ENCODE data around the gene CFAP119. TPM values are rescaled to one million over a fixed set of nuclear protein-coding genes. Genes with fewer than 3 reads are reported as not detected.
A peak's percentile ranks its signal among the peaks of the same experiment; 100 is the strongest.

Gene CFAP119
- total RNA-seq, 1 donor, result 1.3 TPM

DNA sequence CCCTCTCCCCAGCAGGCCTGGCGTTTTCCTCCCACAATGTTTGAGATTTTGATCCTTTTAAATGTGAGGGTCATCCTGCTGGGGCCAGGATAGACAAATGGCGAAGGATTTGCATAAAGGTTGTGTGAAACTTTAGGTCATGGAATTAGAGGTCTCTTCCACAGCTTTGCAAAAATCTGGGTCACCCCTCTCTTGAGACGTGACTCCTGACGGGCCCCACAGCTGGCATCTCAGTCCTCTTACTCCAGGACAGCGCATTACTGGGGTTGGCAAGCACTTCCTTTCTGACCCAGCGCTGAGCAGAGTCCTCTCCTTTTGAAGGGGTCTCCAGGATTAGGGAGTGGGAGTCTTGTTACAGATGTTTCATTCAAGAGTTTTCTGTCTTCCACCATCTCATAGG lies 17.7 kb upstream of the CFAP119 start:
- no peak for DNase-seq (ENCODE audit: low read depth)
- no peak overlapping the region for H3K4me3 ChIP-seq (ENCODE audit: low read depth, low read length)
- TF ChIP-seq, protein P1, sequence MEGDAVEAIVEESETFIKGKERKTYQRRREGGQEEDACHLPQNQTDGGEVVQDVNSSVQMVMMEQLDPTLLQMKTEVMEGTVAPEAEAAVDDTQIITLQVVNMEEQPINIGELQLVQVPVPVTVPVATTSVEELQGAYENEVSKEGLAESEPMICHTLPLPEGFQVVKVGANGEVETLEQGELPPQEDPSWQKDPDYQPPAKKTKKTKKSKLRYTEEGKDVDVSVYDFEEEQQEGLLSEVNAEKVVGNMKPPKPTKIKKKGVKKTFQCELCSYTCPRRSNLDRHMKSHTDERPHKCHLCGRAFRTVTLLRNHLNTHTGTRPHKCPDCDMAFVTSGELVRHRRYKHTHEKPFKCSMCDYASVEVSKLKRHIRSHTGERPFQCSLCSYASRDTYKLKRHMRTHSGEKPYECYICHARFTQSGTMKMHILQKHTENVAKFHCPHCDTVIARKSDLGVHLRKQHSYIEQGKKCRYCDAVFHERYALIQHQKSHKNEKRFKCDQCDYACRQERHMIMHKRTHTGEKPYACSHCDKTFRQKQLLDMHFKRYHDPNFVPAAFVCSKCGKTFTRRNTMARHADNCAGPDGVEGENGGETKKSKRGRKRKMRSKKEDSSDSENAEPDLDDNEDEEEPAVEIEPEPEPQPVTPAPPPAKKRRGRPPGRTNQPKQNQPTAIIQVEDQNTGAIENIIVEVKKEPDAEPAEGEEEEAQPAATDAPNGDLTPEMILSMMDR (IDR thresholded peaks at IDR 0.05; ENCODE audit: insufficient read depth, low read depth, low read length), result no peak

DNA sequence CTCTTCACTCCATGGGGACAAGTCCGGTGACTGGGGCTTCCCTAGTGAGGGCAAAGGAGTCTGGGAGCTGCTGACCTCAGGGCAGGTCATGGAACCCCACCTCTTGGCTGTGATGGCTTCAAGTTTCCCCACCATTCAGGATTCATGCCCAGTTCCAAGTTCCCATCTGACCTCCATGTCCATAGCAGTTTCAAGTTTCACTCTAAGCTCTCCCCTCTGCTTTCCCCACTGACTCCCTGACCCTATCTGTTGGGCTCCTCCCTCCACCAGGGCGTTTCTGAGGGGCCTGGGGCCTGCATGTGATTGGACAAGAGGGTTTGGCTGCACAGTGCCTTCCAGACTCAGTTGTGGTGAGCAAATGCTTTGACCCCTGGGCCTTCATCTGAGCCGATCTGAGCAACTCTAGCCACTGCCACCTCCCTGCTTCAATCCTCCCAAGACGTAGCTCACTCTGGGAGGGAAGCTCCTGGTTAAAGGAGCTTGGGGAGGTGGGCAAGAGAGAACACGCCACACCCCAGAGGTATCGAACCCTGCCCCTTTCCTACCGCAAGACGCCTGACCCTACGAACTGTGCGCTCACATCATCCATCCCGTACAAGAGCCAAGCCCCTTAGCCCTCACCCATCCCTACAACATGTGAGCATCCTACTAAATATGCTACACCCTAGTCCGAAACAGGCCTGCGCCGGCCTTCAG lies 16.8 kb upstream of the CFAP119 start:
- TF ChIP-seq, protein P1 (IDR thresholded peaks at IDR 0.05; ENCODE audit: insufficient read depth, low read depth, low read length), result no peak
- no peak overlapping the region for H3K4me3 ChIP-seq (ENCODE audit: low read depth, low read length)
- peak; percentile 77 for DNase-seq (ENCODE audit: low read depth)

DNA sequence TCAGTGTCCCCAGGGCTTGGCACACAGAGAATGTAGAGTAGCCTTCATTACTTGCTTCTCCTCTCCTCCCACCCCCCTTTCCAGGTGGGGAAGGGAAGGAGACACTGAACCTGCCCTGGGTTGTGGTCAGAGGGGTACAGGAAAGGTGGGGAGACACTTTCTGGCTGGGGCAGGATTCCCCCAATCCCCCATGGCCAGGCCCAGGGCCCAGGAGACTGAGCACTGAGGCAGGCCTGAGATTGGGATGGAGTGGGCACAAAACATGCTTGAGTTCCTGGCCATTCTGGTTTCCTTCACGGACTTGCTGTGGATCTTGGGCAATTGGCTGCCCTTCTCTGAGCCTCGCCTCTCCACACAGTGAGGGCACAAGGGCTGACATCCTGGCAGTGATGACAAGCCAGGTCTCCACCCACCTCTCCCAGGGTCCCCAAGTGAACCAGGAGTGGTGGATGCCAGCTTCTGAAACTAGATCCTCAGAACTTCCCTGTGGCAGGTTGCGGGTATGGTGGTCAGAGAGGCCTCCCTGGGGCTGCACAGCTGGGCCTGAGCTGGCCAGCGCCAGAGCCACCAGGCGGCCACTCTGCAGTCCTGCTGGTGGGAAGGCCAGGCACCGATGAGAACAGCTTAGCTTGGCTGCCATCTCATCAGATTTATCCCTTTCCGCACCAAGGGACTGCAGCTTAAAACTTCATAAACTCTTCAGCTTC lies 15.9 kb upstream of the CFAP119 start:
- no peak for DNase-seq (ENCODE audit: low read depth)
- TF ChIP-seq, protein P1 (IDR thresholded peaks at IDR 0.05; ENCODE audit: insufficient read depth, low read depth, low read length), result no peak
- no peak overlapping the region for H3K4me3 ChIP-seq (ENCODE audit: low read depth, low read length)

DNA sequence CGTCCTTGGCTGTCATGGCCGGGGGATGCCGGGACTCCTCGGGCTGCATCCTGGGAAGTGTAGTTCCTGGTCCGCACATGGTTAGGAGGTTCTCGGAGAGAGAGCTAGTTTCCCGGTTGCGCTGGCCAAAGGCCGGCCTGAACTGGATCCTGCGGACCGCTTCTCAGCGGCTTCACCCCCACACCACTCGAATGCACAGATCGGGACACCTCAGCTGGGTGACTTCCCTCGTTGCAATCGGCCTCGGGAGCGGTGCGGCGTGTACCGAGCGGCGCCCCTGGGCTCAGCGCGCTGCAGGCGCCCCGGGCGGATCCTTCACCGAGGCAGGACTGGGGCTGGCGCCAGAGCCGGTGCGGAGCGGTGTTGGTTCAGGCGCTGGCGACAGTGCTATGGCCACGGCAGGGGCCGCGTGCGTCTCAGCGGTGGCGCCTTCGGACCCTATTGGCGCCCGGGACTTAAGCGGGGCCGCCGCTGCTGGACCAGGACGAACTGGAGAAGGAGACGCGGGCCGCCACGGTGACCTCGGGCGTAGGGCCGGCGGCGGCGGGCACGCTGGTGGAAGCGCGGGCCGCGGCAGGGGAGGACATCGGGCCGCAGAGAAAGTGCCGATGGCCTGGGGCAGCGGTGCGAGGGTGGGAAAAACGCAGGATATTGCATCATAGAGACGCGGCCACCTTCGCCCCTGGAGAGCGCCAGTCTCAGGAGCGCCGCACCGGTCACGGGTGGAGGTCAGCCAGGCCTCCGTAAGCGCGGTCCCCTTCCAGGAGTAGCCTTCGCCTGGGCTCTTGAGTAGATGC lies 13.7 kb upstream of the CFAP119 start:
- peak overlapping the region; percentile 75 for H3K4me3 ChIP-seq (ENCODE audit: low read depth, low read length)
- peak; percentile 70 for DNase-seq (ENCODE audit: low read depth)
- TF ChIP-seq, protein P1 (IDR thresholded peaks at IDR 0.05; ENCODE audit: insufficient read depth, low read depth, low read length), result no peak

DNA sequence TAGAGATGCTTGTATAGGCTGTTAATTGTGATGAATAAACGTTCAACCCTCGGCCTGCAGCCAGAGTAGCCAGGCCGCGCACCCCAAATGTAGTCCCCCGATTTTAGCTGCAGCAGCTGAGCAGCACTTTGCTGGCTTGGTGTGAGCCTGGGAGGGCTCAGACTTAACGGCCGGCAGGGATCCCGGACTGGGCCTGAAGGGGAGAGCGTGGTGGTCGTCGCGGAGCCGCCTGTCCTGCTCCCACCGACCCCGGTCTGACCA lies 13.2 kb upstream of the CFAP119 start:
- TF ChIP-seq, protein P1 (IDR thresholded peaks at IDR 0.05; ENCODE audit: insufficient read depth, low read depth, low read length), result no peak
- no peak for DNase-seq (ENCODE audit: low read depth)
- H3K4me3 ChIP-seq (ENCODE audit: low read depth, low read length), result peak overlapping the region; percentile 75

DNA sequence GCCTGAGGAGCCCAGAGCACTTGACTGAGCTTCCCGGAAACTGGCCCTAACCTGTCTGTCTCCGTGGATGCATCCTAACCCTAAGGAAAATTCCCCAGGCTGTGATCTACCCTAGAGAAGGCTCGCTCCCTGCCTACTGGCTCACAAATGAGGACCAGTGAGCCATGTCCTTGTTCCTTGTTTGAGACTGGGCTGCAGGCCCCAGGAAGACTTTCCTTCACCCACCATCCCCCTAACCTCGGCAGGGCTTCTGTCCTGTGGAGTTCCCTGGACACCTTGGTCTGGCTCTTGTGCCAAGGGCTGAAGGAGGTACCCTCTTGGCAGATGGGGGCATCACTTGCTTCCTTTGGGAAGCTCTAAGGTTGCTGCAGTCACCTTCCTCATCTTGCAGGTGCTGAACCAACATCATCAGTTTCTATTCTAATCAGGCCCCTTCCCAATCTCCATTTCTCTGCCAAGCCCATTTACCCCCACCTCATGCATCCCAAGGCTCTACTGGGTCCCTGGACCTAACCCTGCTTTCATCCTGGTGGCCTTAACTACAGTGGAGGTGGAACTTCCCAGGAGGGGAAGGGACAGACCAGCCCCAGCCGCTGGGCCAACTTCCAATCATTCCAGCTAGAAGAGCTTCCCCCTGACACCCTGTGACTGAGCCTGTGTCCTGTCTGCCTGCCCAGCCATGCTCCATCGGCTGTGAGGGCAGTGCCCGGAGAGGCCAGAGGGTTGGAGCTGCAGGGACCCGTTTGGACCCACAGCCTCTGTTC lies 12.7 kb upstream of the CFAP119 start:
- TF ChIP-seq, protein P1 (IDR thresholded peaks at IDR 0.05; ENCODE audit: insufficient read depth, low read depth, low read length), result no peak
- peak overlapping the region; percentile 75 for H3K4me3 ChIP-seq (ENCODE audit: low read depth, low read length)
- no peak for DNase-seq (ENCODE audit: low read depth)

Data from fibroblast of villous mesenchyme (primary cell).